Pancreas (tissue), 10 donors: ENCODE results near the gene PLA2G15. TPM values are rescaled to one million over a fixed set of nuclear protein-coding genes. Genes with fewer than 3 reads are reported as not detected.

Experiments
- ATAC-seq, 4 donors: fragments of 200-7000 bp; cut with Tn5 transposase; one replicate each; pipeline versions ENCODE4 v1.8.0 to v1.9.1; 2020; ENCODE audit warnings: mild to moderate bottlenecking in 4 of 4, moderate library complexity in 4 of 4
- DNase-seq, 6 donors: peaks; one replicate each; pipeline ENCODE4 v3.0.0-alpha.2; 2020
- FAIRE-seq: peaks from 2 replicates; lab custom pipeline; 2012; peaks lifted over from hg19 to GRCh38; lab: Jason Lieb, UNC
- H3K27ac ChIP-seq, 4 donors: fragments of 200-600 bp; sonication (generic); 1 replicate in 3 of 4; 2 replicates in 1 of 4; pipeline versions ENCODE4 v1.5.0 to v1.8.0; 2020
- H3K27me3 ChIP-seq, 4 donors: fragments of 200-600 bp; one replicate each; pipeline ENCODE4 v1.8.0; 2021
- H3K36me3 ChIP-seq, 3 donors: fragments of 200-600 bp; sonication (generic) in 1 of 3; one replicate each; pipeline versions ENCODE4 v1.5.0 to v1.8.0; 2020 to 2021
- H3K4me1 ChIP-seq, 3 donors: fragments of 200-600 bp; one replicate each; pipeline ENCODE4 v1.8.0; 2021
- H3K4me3 ChIP-seq, 4 donors: fragments of 200-600 bp; sonication (generic) in 2 of 4; one replicate each; pipeline versions ENCODE4 v1.5.0 to v1.8.0; 2020 to 2021
- H3K9me3 ChIP-seq, 4 donors: fragments of 200-600 bp; one replicate each; pipeline ENCODE4 v1.8.0; 2021
- CTCF ChIP-seq, 4 donors: fragments of 200-600 bp; sonication (generic) in 3 of 4; IDR thresholded peaks; one replicate each; pipeline versions ENCODE4 v1.5.0 to v1.8.0; 2021; ENCODE audit warnings: antibody characterized with exemption in 4 of 4
- WGBS, 2 donors: extraction: QIAGEN DNeasy Blood & Tissue Kit; methylation state at CpG; one replicate each; pipeline ENCODE4 v1.1.7; 2013; 5-methylcytosine and 5-hydroxymethylcytosine counted together
- intact Hi-C, 3 donors: fragments of 100-400 bp; cut with DNase I; formaldehyde crosslinking; loops; one replicate each; pipeline versions ENCODE4 v1.11.1 to v1.14.2; 2022
- polyA plus RNA-seq, 2 donors: library from polyadenylated mRNA; stranded (reverse); fragments of 200-250 nt; gene quantifications; one replicate each; pipeline ENCODE4 v1.2.3, GENCODE V29; 2013
- total RNA-seq, 6 donors: library from RNA; stranded (reverse); fragmentation: NEBNext Ultra II Directional in 4 of 6; extraction: Animal tissue kit (Norgen Biotek cat#: 25700) in 4 of 6; gene quantifications; one replicate each; pipeline versions ENCODE4 v1.2.1 to v1.2.4, GENCODE V29; 2021 to 2023
- donor health status: healthy with polysubstance abuse.
- donor health status: DM: no; HTN: no; CAD: no; lungs with moderate emphysema.
- donor health status: DM: no; HTN: no; CAD: no.
- donor health status: control.
- donor health status: control.
- donor health status: Bipolar disorder and iron deficiency.
- donor health status: DM: yes; HTN: yes; CAD: no.
- donor health status: DM: no; HTN: no; CAD: no.
- donor health status: DM: no; HTN: no; CAD: no.
- donor health status: DM: yes; HTN: yes; CAD: no.

Gene PLA2G15
- total and polyA plus RNA-seq, 8 donors, result 3.5 to 14.1 (median 5.6) TPM

- Histone ChIP-seq H3K27ac (peak within 1 kb of the TSS; percentile 36 to 80 (median 66)), H3K27me3 (no peaks in the 10 kb centered on the region), H3K4me1 (peaks cover 0 to 7% (median 4%) of the 10 kb centered on the region in 3 donors), H3K4me3 (peak within 1 kb of the TSS; percentile 72 to 89 (median 82)), H3K36me3 (no peaks in the 10 kb centered on the region), H3K9me3 (no peaks in the 10 kb centered on the region)
- TF ChIP-seq CTCF (IDR thresholded peaks at IDR 0.05), result peak in 3 of 4 donors; percentile 44 to 76 (median 71)
- WGBS, 2 donors, result 0 to 1% methylated on average over 85 to 123 of the region's 123 CpGs
- intact Hi-C loops, result loop anchor here in 1 of 3 donors (5.0 kb wide), 1 partner anchor 63 kb away; no protein-coding TSS in a partner anchor
- no peak for FAIRE-seq
- peak; percentile 79 to 88 (median 82) for ATAC-seq
- peak; percentile 52 to 89 (median 72) for DNase-seq
Observed at GRCh38 chr16:68264128-68265077, 19.2 kb downstream of the PLA2G15 start, which contains the start of gene SLC7A6. SLC7A6 (plus strand) TSS chr16:68264526; CDS start chr16:68274727, 10,201 bp downstream.

- Histone ChIP-seq H3K27me3 (no peaks in the 10 kb centered on the region), H3K36me3 (no peaks in the 10 kb centered on the region), H3K9me3 (no peaks in the 10 kb centered on the region), H3K27ac (peak overlapping the region; percentile 22 to 80 (median 66)), H3K4me1 (peaks cover 0 to 7% (median 4%) of the 10 kb centered on the region in 3 donors), H3K4me3 (peak overlapping the region; percentile 72 to 89 (median 82))
- DNase-seq (no peak), ATAC-seq (peak; percentile 18 to 49 (median 36)), FAIRE-seq (no peak)
- intact Hi-C loops, result no loop called here
- TF ChIP-seq CTCF (IDR thresholded peaks at IDR 0.05), result no peak
- 18 to 21% methylated on average over 23 of the region's 23 CpGs for WGBS, 2 donors
Observed at GRCh38 chr16:68265078-68265920, 20.1 kb downstream of the PLA2G15 start.

- Histone ChIP-seq H3K9me3 (no peaks in the 10 kb centered on the region), H3K27ac (no peak overlapping the region), H3K36me3 (no peaks in the 10 kb centered on the region), H3K27me3 (no peaks in the 10 kb centered on the region), H3K4me3 (no peak overlapping the region), H3K4me1 (peaks cover 0 to 13% (median 4%) of the 10 kb centered on the region in 3 donors)
- FAIRE-seq, result no peak
- intact Hi-C loops, result no loop called here
- no peak for DNase-seq
- ATAC-seq, result no peak
- 71 to 77% methylated on average over 6 of the region's 6 CpGs for WGBS, 2 donors
- no peak for TF ChIP-seq CTCF (IDR thresholded peaks at IDR 0.05)
Observed at GRCh38 chr16:68267612-68268405, 22.6 kb downstream of the PLA2G15 start.

- no peak overlapping the region for H3K27ac ChIP-seq
- H3K4me3 ChIP-seq, result no peak overlapping the region
- H3K27me3 ChIP-seq, result no peaks in the 10 kb centered on the region
- peaks cover 0 to 13% (median 4%) of the 10 kb centered on the region in 3 donors for H3K4me1 ChIP-seq
- WGBS, 2 donors, result 93 to 95% methylated on average over 4 of the region's 4 CpGs
- TF ChIP-seq CTCF (IDR thresholded peaks at IDR 0.05), result no peak
- ATAC-seq (no peak), FAIRE-seq (no peak), DNase-seq (no peak)
- no peaks in the 10 kb centered on the region for H3K36me3 ChIP-seq
- intact Hi-C loops, result no loop called here
- no peaks in the 10 kb centered on the region for H3K9me3 ChIP-seq
Observed at GRCh38 chr16:68269793-68270192, 24.6 kb downstream of the PLA2G15 start.
